GM12878 (cell line): ENCODE measurements around the gene USP51. TPM values are rescaled to one million over a fixed set of nuclear protein-coding genes. Genes with fewer than 3 reads are reported as not detected.

ENCODE experiments used
- GATAD2B ChIP-seq: fragments of 450-650 bp; conservative IDR thresholded peaks from 2 replicates; pipeline ENCODE4 v1.6.1; 2017; ENCODE audit warnings: low read depth, mild to moderate bottlenecking, moderate library complexity
- MEF2B ChIP-seq: fragments of 450-650 bp; IDR thresholded peaks from 2 replicates; pipeline ENCODE4 v1.6.1; 2018; ENCODE audit warnings: mild to moderate bottlenecking, moderate library complexity; ENCODE audit not compliant: partially characterized antibody, poor library complexity, severe bottlenecking
- NR2C2 ChIP-seq: IDR thresholded peaks from 2 replicates; pipeline ENCODE4 v1.6.1; 2011; ENCODE audit warnings: borderline replicate concordance, low read depth; ENCODE audit not compliant: control insufficient read depth, insufficient read length
- polyA plus RNA-seq, 11 experiments: library from polyadenylated mRNA; depleted of rRNA in 4 of 11; unstranded in 6 of 11; stranded (reverse) in 5 of 11; fragments of >200 nt; fragmentation: Nextera tagmentation in 4 of 11; fragmentation: Illumina TruSeq in 1 of 11; extraction: Ambion mirVana in 4 of 11; extraction: Trizol in 1 of 11; gene quantifications; 1 replicate in 1 of 11; 2 replicates in 10 of 11; pipeline versions ENCODE4 v1.2.1 to v1.2.3, GENCODE V29; 2011 to 2016; ENCODE audit warnings: inconsistent platforms in 2 of 11, missing spikeins in 2 of 11, low read depth in 1 of 11
- total RNA-seq, 4 experiments: library from RNA; depleted of rRNA in 3 of 4; stranded (reverse); fragments of >200 nt in 3 of 4; fragmentation: Illumina TruSeq in 1 of 4; extraction: Trizol in 1 of 4; gene quantifications; 2 replicates each; pipeline versions ENCODE4 v1.2.1 to v1.2.3, GENCODE V29; 2013 to 2021
- TF ChIP-seq, protein P1 (sequence below): fragments of 450-650 bp; IDR thresholded peaks from 2 replicates; pipeline ENCODE4 v1.6.1; 2017; ENCODE audit warnings: mild to moderate bottlenecking, moderate library complexity
- TF ChIP-seq, protein P2 (sequence below): fragments of 450-650 bp; formaldehyde crosslinking; IDR thresholded peaks from 2 replicates; pipeline ENCODE4 v1.4.0; 2022; ENCODE audit warnings: mild to moderate bottlenecking, moderate library complexity

Gene USP51
- total and polyA plus RNA-seq, 10 of the 15 experiments (the other 5 are each of a cell fraction or from before 2014, with no cell fraction given): 0.52 to 1.7 (median 1.2) TPM

GRCh38 chrX:55452833-55453124 is 36.9 kb downstream of the USP51 start (continued):
- TF ChIP-seq, protein P1, sequence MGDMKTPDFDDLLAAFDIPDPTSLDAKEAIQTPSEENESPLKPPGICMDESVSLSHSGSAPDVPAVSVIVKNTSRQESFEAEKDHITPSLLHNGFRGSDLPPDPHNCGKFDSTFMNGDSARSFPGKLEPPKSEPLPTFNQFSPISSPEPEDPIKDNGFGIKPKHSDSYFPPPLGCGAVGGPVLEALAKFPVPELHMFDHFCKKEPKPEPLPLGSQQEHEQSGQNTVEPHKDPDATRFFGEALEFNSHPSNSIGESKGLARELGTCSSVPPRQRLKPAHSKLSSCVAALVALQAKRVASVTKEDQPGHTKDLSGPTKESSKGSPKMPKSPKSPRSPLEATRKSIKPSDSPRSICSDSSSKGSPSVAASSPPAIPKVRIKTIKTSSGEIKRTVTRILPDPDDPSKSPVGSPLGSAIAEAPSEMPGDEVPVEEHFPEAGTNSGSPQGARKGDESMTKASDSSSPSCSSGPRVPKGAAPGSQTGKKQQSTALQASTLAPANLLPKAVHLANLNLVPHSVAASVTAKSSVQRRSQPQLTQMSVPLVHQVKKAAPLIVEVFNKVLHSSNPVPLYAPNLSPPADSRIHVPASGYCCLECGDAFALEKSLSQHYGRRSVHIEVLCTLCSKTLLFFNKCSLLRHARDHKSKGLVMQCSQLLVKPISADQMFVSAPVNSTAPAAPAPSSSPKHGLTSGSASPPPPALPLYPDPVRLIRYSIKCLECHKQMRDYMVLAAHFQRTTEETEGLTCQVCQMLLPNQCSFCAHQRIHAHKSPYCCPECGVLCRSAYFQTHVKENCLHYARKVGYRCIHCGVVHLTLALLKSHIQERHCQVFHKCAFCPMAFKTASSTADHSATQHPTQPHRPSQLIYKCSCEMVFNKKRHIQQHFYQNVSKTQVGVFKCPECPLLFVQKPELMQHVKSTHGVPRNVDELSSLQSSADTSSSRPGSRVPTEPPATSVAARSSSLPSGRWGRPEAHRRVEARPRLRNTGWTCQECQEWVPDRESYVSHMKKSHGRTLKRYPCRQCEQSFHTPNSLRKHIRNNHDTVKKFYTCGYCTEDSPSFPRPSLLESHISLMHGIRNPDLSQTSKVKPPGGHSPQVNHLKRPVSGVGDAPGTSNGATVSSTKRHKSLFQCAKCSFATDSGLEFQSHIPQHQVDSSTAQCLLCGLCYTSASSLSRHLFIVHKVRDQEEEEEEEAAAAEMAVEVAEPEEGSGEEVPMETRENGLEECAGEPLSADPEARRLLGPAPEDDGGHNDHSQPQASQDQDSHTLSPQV: no peak
- TF ChIP-seq NR2C2 (no peak), MEF2B (no peak), GATAD2B (no peak)
- TF ChIP-seq, protein P2, sequence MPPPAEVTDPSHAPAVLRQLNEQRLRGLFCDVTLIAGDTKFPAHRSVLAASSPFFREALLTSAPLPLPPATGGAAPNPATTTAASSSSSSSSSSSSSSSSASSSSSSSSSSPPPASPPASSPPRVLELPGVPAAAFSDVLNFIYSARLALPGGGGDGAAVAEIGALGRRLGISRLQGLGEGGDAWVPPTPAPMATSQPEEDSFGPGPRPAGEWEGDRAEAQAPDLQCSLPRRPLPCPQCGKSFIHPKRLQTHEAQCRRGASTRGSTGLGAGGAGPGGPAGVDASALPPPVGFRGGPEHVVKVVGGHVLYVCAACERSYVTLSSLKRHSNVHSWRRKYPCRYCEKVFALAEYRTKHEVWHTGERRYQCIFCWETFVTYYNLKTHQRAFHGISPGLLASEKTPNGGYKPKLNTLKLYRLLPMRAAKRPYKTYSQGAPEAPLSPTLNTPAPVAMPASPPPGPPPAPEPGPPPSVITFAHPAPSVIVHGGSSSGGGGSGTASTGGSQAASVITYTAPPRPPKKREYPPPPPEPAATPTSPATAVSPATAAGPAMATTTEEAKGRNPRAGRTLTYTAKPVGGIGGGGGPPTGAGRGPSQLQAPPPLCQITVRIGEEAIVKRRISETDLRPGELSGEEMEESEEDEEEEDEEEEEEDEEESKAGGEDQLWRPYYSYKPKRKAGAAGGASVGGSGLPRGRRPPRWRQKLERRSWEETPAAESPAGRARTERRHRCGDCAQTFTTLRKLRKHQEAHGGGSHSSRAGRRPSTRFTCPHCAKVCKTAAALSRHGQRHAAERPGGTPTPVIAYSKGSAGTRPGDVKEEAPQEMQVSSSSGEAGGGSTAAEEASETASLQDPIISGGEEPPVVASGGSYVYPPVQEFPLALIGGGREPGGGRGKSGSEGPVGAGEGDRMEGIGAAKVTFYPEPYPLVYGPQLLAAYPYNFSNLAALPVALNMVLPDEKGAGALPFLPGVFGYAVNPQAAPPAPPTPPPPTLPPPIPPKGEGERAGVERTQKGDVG: no peak
